Activated T-cell treated with anti-CD3 and anti-CD28 coated beads for 4 hours (primary cell): Measurements from ENCODE around the gene CCL25.

Source experiments
- DNase-seq: peaks from one replicate; pipeline ENCODE4 v3.0.0-alpha.2; 2020

Gene CCL25

GRCh38 chr19:8045872-8046568 lies 6.5 kb upstream of the CCL25 start:
- no peak for DNase-seq

GRCh38 chr19:8046569-8047165 lies 5.9 kb upstream of the CCL25 start:
- no peak for DNase-seq

- peak; percentile 80 for DNase-seq
Measured at GRCh38 chr19:8050274-8051096, 2.1 kb upstream of the CCL25 start.

GRCh38 chr19:8054169-8054568 lies 1.6 kb downstream of the CCL25 start:
- DNase-seq, result no peak

GRCh38 chr19:8056533-8056932 lies 4.0 kb downstream of the CCL25 start:
- no peak for DNase-seq

GRCh38 chr19:8057545-8058270 lies 5.1 kb downstream of the CCL25 start:
- DNase-seq, result no peak

- DNase-seq, result no peak
Measured at GRCh38 chr19:8064911-8065874, 12.6 kb downstream of the CCL25 start.

GRCh38 chr19:8065875-8066261 lies 13.3 kb downstream of the CCL25 start:
- no peak for DNase-seq

GRCh38 chr19:8069096-8069973 lies 16.8 kb downstream of the CCL25 start:
- DNase-seq, result no peak

GRCh38 chr19:8071912-8072311 lies 19.4 kb downstream of the CCL25 start:
- DNase-seq, result no peak

- DNase-seq, result no peak
Measured at GRCh38 chr19:8074501-8074900, 21.9 kb downstream of the CCL25 start.

GRCh38 chr19:8075158-8076074 lies 22.9 kb downstream of the CCL25 start:
- no peak for DNase-seq

GRCh38 chr19:8079988-8080387 lies 27.4 kb downstream of the CCL25 start:
- no peak for DNase-seq

GRCh38 chr19:8080832-8081231 lies 28.3 kb downstream of the CCL25 start:
- no peak for DNase-seq

GRCh38 chr19:8081569-8082550 lies 29.3 kb downstream of the CCL25 start:
- DNase-seq, result no peak

- no peak for DNase-seq
Measured at GRCh38 chr19:8083141-8083540, 30.6 kb downstream of the CCL25 start.

GRCh38 chr19:8084152-8084551 lies 31.6 kb downstream of the CCL25 start:
- no peak for DNase-seq

GRCh38 chr19:8085598-8086408 lies 33.2 kb downstream of the CCL25 start:
- no peak for DNase-seq
